ENCODE data around the gene ADARB2.
"Not testable (repeated sequence)": the region's sequence is repeated elsewhere in the genome, so short reads cannot be mapped to it uniquely, and the experiment has no call there.

ADARB2 gene

DNA sequence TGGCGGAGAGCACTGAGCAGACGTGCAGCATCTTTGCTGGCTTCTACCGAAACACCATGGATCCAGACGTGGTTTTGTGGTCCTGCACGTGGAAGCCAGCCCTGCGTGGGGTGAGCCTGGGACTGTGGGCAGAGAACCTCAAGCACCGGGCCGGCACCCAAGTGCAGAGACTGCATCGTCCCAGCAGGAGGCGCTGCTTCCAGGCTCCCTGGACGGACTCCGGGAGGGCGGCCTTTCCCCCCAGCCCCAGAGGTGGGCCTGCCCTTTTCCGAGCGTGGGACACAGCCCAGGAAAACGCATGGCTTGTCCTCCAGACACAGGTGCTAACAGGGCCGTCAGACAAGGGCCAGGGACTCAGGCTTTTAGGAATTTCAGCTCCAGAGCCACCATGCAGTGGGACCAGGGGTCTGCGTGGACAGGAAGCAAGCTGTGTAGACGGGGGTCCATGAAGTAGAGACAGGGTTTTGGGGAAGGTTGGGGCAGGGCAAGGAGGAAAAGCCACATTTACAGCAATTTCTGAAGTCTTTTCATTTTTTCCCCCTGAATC is 377.2 kb downstream of the ADARB2 start:
- DNase-seq, result no peak

DNA sequence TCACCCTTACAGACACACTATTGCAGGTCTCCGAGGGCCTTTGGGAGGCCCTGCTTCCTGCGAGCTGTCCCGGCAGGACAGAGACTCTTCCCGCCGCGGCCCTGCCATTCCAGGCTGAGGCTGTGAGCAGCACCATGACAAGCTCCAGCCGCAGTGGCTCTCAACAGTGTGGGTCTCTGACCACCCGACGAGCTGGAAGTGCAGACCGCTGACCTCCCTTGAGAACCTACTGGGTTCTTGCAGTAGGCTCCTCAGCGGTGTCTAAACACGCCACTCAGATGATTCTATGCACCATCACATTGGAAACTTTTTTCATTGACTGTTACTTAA is 377.7 kb downstream of the ADARB2 start:
- DNase-seq, result no peak

DNA sequence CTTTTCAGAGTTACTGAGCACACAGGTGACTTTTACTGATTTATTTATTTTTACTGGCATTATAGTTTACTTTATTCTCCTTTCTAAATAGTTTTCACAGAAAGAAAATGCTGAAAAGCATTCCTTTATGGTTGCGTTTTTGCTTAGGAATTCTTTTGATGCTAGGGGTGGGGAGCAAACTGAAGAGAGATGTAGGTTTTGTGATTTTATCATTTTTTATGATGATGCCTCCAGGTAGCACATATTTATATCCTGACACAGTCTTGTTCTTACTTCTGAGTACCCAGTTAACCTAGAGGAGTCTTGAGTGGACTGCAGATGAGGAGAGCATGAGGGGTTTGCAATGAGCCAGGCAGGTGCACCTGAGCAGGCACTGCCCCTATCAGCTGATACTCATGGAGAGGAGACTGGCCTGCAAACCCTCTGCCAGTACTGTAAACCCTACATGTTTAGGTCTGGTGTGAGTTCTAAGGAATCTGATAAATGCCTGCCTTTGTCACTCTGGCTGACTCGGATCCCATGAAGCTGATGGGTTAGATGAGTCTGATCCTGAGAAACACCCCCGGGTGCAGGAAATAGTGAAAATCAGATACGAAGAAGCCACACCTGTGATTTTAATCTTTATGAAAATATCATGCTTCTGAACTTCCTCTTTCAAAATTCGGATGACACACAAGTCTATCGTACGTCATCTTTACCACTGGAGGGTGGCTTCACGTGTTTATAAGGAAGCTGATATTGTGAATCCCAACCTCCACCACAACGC is 378.3 kb downstream of the ADARB2 start:
- no peak for DNase-seq

DNA sequence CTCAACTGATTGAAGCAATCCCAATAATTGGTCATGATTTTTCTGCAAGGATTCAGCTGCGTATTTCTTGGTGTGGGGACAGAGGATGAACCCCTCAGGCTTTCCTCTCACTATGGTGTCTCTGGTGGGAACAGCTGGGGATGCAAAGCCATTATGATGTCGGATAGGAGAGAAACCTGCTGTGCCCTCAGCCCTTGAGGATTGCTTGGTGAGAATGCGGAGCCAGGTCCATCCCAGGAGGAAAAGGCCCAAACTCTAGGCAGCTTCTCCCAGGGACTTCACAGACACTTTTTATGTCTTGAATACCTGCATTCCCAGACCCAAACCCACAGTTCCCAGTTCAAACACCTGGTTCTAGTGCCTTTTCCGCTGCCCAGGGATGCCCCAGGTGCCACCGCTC is 379.2 kb downstream of the ADARB2 start:
- DNase-seq, result no peak

DNA sequence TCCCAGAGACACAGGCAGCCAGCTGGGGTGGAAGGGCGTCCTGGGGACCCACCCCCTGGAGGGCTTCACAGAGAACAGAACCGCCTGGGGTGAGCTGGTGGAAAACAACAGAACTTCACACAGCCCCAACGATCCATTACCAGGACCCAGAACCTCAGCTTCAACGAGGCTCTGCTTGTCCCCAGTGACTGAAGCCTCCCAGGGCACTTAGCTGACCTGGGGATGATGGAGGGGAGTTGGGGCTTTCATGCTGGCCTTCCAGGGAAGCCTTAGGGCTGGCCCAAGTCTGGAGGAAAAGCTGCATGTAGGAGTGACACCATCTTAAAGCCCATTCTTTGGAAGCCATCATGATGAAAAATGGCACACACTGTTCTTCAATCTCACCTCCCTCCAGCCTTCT is 381.0 kb downstream of the ADARB2 start:
- no peak for DNase-seq

DNA sequence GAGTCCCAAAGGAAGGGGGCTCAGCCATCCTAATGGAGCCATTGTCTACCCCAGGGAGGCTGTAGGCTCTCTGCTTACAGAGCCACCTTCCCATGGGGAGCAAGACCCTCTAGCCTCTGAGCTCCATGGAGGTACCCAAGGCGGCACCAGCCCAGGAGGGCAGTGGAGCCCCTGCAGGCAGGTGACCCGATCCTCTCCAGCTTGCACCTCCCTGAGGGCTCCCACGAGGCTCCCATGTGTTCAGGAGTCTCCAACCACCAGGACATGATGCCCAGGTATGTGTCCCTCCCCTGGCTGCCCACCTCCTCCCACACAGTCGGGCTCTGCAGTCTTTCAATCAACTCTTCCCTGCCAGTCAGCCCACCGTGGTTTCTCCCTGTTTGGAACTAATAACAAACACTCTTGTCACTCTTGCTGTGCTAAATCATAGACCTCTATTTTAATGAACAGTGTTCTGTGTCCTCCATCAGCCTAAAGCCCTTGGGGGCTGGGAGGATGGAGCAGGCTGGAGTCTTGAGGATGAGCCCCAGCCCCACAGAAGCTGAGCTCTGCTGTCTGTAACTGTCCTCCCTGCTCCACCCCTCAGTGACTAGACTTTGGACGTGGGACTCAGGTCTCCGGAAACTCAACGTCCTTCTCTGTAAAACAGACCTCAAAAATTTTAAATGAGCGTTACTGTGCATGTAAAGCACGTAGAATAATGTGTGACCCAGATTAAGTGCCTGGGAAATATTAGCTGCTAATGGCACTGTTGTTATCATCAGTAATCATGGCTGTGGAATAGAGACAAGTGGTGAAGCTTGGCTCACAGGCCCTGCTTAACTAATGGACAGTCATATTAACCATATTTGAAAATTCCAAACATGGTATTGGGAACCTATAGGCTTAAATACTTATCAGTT is 382.3 kb downstream of the ADARB2 start:
- DNase-seq, result no peak

DNA sequence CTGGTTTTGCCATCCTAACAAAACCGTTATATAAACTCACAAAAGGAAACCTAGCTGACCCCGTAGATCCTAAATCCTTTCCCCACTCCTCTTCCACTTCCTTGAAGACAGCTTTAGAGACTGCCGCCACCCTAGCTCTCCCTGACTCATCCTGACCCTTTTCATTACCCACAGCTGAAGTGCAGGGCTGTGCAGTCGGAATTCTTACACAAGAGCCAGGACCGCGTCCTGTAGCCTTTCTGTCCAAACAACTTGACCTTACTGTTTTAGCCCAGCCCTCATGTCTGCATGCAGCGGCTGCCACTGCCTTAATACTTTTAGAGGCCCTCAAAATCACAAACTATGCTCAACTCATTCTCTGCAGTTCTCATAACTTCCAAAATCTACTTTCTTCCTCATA is 385.0 kb downstream of the ADARB2 start:
- DNase-seq, result not testable (repeated sequence)

DNA sequence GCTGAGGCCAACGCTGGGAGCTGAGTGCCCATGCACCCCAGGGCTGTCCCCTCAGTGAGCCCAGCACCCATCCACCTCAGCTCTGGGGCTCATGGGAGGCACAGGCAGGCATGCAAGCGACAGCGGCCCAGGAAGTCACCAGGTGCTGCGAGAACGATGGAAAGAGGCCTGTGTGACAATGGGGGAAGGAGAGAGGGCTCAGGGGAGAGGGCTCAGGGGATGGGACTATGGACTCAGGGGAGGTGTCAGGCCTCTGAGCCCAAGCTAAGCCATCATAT is 388.6 kb downstream of the ADARB2 start:
- DNase-seq, result no peak

DNA sequence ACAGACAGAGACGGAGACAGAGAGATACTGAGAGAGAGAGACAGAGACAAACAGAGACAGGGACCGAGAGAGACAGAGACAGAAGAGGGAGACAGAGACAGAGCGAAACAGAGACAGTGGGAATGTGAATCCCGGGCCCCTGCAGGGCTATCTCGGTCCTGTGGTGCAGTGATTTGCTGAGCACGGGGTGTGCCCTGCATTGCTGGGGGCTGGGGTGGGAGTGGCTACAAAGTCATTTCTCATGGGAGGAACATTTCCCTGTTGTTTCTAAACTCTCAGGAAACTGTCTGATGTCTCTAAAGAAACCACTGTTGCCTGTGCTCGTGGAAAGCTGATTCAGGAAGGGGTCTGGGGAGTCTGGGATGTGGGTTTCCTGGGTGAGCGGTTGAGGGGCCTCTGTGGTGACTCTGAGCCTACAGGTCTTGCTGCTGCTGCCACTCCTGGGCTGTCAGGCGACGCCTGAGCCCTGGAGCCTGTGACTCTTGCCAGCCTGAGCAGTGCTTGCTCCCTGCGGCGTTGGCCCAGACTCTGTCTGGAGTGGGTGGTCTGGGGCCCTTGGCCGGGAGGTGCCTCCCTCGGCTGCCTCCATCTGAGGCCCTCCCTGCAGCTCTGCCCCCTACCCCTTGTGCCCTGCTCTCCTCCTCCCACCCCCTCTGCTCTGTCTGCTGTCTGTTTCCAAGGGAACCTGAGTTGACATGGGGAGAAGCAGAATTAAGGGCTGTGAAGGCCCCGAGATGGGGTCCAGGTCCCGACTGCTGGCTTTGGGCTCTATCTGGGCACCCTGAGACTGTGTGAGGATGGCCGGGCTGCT is 389.2 kb downstream of the ADARB2 start:
- no peak for DNase-seq

DNA sequence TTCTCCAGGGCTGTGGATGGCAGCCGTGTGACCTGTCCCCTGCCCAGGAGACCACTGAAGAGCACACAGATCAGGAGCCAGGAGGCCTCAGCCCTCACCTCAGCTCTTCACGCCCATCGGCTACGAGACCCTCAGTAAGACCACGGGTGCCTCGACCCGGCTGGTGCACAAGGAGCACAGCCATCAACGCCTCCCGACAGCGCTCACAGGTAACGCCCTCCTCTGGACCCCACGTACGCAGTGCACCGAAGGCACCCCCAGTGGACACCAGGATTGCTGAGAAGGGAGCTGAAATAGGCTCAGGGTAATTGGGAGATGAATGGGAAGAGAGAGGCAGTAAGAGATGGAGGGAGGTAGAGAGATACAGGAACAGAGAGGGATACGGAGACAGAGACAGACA is 389.8 kb downstream of the ADARB2 start:
- no peak for DNase-seq

DNA sequence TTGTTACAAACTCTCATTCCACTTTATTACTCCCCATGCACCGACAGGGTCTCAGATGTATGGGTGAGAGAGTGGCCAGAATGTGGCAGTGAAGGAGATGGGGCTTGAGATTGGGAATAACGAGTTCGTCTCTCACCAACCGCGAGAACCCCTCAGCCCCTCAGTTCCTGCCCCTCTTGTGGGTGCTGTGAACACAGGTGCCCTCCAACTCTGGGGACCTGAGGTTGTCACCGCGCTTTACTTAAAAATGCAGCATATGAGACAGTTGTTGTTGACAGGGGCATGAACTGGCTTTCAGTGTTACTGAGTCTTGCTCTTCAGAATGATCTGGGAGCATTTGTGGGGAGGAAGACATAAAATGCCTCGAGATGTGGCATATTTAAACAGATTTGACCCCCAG is 391.1 kb downstream of the ADARB2 start:
- DNase-seq, result no peak

DNA sequence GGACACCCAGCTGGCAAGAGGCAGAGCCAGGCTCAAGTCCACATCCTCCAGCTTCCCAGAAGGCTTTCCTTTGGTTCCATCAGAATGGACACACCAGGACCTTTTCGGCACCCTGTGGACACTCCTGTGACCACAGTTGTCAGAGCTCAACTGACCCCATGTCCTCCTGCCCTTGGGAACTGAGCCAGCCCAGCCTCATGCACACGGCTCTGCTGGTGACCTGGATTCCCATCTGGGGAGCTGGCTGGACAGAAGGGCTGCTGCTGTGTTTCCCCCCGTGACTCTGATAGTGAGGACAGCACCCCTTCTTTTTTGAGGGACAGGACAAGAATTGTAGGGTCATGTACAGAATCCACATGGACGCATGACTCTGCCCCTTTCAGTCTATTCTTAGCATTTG is 392.0 kb downstream of the ADARB2 start:
- no peak for DNase-seq

DNA sequence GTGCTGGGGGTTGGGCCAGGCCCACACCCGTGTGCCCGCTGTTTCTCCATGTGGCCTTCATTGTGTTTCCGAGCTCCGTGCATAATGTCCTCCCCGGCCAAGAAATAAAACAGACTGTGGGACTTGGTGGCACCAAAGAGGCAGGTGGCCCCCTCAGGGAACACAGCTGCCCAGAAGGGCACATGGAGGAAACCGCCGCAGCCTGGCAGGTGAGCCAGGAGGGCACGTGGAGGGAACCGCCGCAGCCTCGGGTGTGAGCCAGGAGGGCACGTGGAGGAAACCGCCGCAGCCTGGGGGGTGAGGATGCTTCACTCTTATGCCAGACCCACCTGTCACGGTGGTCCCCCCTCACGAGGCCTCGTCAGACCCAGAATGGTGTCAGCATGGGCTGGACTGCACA is 392.5 kb downstream of the ADARB2 start:
- no peak for DNase-seq

DNA sequence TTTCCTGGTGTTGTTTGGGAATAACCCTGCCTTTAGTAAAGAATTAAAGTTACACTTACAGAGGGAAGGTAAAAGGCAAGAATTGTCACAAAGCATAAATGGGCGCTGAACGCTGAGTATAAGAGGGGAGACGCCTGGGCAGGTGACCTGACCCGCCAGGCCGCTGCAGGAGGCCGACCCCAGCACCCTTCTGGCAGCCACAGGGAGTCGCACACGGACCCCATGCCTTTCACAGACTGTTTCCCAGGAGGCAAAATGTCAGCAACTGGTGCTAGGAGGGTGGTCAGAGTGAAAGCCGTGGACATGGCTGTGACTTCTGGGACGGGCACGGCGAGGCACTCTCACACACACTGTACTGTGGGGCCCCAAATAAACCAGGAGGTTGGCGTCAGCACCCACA is 392.9 kb downstream of the ADARB2 start:
- DNase-seq, result no peak

DNA sequence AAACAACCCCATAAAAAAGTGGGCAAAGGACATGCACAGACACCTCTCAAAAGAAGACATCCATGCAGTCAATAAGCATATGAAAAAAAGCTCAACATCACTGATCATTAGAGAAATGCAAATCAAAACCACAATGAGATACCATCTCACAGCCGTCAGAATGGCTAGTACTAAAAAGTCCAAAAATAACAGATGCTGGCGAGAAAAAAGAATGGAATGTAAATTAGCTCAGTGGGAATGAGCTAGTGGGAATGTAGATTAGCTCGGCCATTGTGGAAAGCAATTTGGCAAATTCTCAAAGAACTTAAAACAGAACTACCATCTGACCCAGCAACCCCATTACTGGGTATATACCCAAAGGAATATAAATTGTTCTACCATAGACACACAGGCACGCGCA is 394.1 kb downstream of the ADARB2 start:
- no peak for DNase-seq

DNA sequence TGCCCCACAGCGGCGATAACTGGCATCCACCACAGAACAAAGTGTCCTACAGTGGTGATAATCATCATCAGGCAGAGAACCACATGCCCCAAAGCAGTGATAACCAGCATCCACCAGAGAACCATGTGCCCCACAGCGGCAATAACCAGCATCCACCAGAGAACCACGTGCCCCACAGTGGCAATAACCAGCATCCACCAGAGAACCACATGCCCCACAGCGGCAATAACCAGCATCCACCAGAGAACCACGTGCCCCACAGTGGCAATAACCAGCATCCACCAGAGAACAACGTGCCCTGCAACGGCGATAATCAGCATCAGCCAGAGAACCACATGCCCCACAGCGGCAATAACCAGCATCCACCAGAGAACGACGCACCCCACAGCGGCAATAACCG is 396.3 kb downstream of the ADARB2 start:
- not testable (repeated sequence) for DNase-seq

DNA sequence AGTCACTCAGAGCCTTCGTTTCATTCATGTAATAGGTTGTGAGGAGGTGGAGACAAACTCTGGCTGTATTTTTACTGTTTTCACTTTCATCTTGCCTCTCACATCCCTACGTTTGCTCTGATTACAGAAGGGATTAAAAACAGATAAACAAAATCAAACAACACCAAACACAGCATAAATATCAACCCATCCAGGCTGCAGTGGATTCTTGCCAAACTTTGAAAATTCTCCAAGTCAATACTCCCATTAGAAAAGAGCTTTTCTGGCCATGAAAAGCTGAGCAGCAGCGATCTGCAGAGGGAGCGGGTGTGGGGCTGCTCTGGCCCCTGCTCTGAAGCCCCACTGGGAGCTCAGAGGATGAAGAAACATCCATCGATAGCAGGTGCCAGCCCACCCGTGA is 397.9 kb downstream of the ADARB2 start:
- no peak for DNase-seq

DNA sequence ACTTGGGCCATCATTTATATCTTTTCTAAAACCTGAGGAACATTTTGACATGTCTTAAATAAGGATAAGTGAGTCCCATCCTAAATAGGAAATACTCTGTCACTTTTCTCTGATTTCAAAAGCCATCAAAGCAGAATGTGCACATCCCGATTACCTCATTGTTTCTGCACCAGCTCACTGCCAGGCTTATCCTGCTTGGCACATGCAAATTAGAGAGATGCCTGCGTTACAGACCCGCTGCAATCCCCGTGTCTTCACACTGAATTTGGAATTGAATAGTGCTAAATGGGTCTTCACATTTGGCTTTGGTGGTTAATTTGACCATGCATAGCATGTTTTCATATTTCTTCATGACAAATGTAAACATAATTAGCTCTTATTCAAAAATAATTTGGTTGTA is 401.7 kb downstream of the ADARB2 start:
- DNase-seq, result no peak

DNA sequence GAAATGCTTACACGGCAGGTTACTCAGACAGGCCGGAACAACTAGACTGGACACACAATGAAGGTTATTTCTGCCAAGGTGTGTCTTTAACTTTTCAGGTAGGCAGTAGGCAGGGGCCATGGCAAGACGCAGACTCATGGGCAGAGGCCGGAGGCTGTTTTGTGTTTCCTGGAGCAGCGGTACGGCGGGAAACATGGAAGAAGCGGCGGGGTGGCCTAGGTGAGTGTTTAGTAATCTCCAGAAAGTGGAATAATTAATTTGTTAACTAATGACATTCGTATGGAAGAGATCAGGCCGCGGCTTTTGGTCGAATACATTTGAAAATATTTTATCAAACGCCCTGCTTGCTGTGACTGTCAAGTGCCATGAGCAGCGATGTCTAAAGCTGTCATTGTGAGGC is 403.3 kb downstream of the ADARB2 start:
- DNase-seq, result no peak

DNA sequence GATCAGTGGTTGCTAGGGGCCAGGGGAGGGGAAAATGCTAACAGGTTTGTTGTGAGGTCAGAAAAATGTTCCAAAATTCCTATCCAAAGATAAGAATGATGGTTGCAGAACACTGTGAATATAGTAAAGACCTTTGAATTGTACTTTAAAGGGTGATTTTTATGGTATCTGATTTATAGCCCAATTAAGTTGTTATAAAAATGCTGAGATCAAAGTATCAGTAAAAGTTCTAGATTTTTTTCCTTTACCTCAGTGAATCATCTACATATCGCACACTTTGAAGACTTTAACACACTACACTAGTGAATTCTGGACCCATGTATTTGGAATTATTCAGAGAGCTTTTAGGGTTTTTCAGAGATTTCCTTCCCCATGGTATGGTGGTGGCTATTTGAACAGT is 405.8 kb downstream of the ADARB2 start:
- no peak for DNase-seq

DNA sequence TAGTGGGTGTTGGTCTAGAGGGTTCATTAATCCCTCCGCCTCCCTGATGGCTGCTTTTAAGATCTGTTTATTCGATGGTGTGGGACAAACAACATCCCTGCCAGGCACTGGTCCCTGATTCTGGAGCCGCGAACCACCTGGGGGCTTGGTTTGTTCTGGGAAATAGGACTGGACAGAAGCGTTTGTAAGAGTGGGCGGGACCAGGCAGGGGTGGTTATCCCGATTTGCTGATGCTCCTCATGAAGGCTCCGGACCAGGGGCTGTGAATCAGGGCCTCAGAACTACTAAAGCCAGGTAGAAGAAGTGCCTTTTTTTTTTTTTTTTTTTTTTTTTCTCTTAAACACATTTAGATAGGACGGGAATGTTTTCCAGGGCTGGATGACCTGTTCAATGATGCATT is 407.7 kb downstream of the ADARB2 start:
- DNase-seq, result no peak

DNA sequence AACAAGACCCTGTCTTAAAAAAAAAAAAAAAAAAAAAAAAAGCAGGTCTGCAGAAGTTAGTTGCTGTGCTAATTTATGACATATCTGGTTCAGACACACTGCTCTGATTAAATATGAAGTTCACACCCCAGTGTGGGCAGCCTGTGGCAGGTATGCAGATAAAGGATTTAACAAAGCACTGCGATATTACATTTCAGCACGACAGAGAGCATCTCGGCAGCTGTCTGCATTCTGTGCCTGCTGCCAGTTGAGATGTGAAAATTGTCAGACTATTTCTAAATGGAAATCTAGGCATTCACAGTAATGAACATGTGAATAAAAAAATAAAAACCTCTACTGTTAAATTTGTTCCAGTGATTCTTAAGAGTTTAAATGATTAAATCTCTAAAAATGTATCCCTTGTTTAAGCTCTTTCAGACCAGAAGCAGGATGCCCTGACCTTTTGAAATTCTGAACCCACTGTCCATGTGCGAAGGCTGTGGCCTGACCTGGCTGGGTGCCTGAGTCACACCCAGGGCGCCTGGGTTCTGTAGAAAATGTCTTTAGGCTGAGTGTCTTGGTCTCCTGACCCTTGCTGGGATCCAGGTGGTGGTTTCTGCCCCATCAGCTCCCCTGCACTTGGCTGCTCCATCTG is 408.2 kb downstream of the ADARB2 start:
- no peak for DNase-seq

DNA sequence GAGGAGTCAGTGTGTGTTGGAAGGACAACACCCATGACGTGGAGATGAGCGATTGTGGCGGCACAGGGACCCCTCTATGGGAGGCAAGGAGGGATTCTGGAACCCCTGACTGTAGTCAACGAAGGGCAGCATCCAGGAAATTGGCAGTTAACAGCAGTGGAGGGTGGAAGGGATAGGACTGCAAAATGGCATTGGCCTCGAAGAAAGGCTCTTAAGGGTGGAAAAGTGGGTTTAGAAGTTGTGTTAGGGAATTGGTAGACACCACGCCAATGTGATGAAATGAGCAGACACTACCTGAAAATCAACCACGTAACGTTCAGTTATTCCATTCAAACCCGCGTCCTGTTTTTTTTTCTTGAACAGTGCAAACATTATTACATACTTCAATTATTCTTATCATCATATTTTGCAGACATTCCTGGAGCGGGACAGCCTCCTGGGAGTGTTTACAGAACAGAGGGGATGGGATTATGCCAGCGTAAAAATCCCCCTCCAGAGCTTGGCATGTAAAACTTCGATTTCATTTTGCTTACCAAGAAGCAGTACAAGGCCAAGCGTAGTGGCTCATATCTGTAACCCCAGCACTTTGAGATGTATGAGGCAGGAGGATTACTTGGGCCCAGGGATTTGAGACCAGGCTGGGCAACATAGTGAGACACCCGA is 409.0 kb downstream of the ADARB2 start:
- no peak for DNase-seq
